Thyroid gland (tissue), 4 donors: ENCODE data around the gene PC.

Source experiments
- POLR2A ChIP-seq, 2 donors: fragments of 450-650 bp; IDR thresholded peaks; one replicate each; pipeline ENCODE4 v1.6.1; 2017; ENCODE audit warnings: antibody characterized with exemption in 2 of 2, mild to moderate bottlenecking in 2 of 2, moderate library complexity in 1 of 2
- TF ChIP-seq, protein P1 (sequence below), 6 experiments: fragments of 200-600 bp in 3 of 6; fragments of 450-650 bp in 3 of 6; sonication (generic) in 3 of 6; IDR thresholded peaks; one replicate each; pipeline ENCODE4 v1.5.1; 2016 to 2019; ENCODE audit warnings: antibody characterized with exemption in 6 of 6, mild to moderate bottlenecking in 2 of 6, inconsistent platforms in 1 of 6, moderate library complexity in 1 of 6

DNA sequence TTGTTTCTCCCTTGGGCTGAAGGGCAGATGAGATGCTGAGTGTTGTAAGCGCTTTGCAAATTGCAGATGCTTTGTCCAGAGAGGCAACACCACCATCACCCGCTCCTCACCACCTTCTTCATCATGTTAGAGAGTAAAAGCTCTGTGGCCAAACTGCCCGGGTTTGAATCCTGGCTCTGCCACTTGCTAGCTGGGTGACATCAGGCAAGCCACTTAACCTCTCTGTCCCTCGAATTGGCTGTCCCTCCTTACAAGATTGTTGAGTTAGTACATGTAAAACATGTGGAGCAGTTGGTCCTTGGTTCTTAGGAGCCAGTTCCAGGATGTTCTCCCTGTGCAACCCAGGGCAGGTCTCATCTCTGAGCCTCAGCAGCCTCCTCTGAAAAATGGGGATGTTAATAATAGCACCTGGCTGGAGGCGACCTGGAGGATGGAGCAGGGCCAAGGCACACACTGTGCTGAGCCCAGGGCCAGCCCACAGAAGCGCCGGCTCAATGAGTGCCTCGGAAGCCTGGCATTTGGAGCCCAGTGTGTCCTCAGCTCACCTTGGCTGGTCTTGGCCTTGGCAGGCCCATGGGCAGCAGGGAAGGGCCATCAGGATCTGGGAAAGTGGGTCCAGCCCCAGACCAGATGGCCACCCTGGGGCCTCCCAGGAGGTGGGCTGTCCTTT, 27.5 kb upstream of the PC start:
- TF ChIP-seq, protein P1, sequence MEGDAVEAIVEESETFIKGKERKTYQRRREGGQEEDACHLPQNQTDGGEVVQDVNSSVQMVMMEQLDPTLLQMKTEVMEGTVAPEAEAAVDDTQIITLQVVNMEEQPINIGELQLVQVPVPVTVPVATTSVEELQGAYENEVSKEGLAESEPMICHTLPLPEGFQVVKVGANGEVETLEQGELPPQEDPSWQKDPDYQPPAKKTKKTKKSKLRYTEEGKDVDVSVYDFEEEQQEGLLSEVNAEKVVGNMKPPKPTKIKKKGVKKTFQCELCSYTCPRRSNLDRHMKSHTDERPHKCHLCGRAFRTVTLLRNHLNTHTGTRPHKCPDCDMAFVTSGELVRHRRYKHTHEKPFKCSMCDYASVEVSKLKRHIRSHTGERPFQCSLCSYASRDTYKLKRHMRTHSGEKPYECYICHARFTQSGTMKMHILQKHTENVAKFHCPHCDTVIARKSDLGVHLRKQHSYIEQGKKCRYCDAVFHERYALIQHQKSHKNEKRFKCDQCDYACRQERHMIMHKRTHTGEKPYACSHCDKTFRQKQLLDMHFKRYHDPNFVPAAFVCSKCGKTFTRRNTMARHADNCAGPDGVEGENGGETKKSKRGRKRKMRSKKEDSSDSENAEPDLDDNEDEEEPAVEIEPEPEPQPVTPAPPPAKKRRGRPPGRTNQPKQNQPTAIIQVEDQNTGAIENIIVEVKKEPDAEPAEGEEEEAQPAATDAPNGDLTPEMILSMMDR (IDR thresholded peaks at IDR 0.05): no peak
- TF ChIP-seq POLR2A (IDR thresholded peaks at IDR 0.05): no peak
